Keratinocyte (primary cell): ENCODE measurements around the gene POLR2C. TPM values are rescaled to one million over a fixed set of nuclear protein-coding genes. Genes with fewer than 3 reads are reported as not detected.

Experiments
- DNase-seq: peaks from one replicate; pipeline ENCODE4 v3.0.0-alpha.2; 2011; ENCODE audit warnings: low read depth, missing footprints, low spot score
- FAIRE-seq: peaks from 2 replicates; lab custom pipeline; 2011; peaks lifted over from hg19 to GRCh38; lab: Jason Lieb, UNC
- H2AFZ ChIP-seq: 2 replicates; pipeline ENCODE4 v1.6.0; 2012; ENCODE audit warnings: low read length, control low read depth, inconsistent platforms; ENCODE audit not compliant: control insufficient read depth
- H3K27ac ChIP-seq: 2 replicates; pipeline ENCODE4 v1.5.1; 2011; ENCODE audit warnings: low read length; ENCODE audit not compliant: control insufficient read depth, insufficient read depth
- H3K27me3 ChIP-seq: 3 replicates; pipeline ENCODE4 v1.6.0; 2011; ENCODE audit warnings: low read length; ENCODE audit not compliant: control insufficient read depth, insufficient read depth; ENCODE audit errors: extremely low read depth
- H3K36me3 ChIP-seq, 2 experiments: 2 replicates in 1 of 2; 3 replicates in 1 of 2; pipeline ENCODE4 v1.5.1; 2011; ENCODE audit warnings: low read length in 2 of 2, mild to moderate bottlenecking in 1 of 2; ENCODE audit not compliant: control insufficient read depth in 2 of 2, insufficient read depth in 2 of 2; ENCODE audit errors: extremely low read depth in 1 of 2
- H3K4me1 ChIP-seq: 3 replicates; pipeline ENCODE4 v1.5.1; 2011; ENCODE audit warnings: low read length; ENCODE audit not compliant: control insufficient read depth, insufficient read depth; ENCODE audit errors: extremely low read depth
- H3K4me2 ChIP-seq: 3 replicates; pipeline ENCODE4 v1.6.0; 2011; ENCODE audit warnings: low read depth, low read length; ENCODE audit not compliant: control insufficient read depth, insufficient read depth; ENCODE audit errors: extremely low read depth
- H3K4me3 ChIP-seq, 3 experiments: fragments of 200-600 bp in 1 of 3; sonication (generic) in 1 of 3; 2 replicates in 2 of 3; 3 replicates in 1 of 3; pipeline ENCODE4 v1.5.1; 2011 to 2016; ENCODE audit warnings: low read length in 3 of 3, mild to moderate bottlenecking in 3 of 3, control low read depth in 2 of 3, inconsistent platforms in 1 of 3, low read depth in 1 of 3, mixed read lengths in 1 of 3, mixed run types in 1 of 3, moderate library complexity in 1 of 3; ENCODE audit not compliant: control insufficient read depth in 2 of 3, insufficient read depth in 2 of 3; ENCODE audit errors: extremely low read depth in 1 of 3
- H3K79me2 ChIP-seq: 2 replicates; pipeline ENCODE4 v1.6.0; 2012; ENCODE audit warnings: low read length; ENCODE audit not compliant: control insufficient read depth, insufficient read depth
- H3K9ac ChIP-seq: 3 replicates; pipeline ENCODE4 v1.6.0; 2011; ENCODE audit warnings: low read length; ENCODE audit not compliant: control insufficient read depth, insufficient read depth; ENCODE audit errors: extremely low read depth
- H3K9me1 ChIP-seq: 3 replicates; pipeline ENCODE4 v1.6.0; 2011; ENCODE audit warnings: low read length; ENCODE audit not compliant: control insufficient read depth, insufficient read depth; ENCODE audit errors: extremely low read depth
- H3K9me3 ChIP-seq: 2 replicates; pipeline ENCODE4 v1.5.1; 2012; ENCODE audit warnings: low read depth, low read length; ENCODE audit not compliant: control insufficient read depth
- H4K20me1 ChIP-seq: 3 replicates; pipeline ENCODE4 v1.6.0; 2011; ENCODE audit warnings: low read length; ENCODE audit not compliant: control insufficient read depth, insufficient read depth; ENCODE audit errors: extremely low read depth
- CTCF ChIP-seq, 3 experiments: IDR thresholded peaks in 1 of 3; conservative IDR thresholded peaks in 1 of 3; optimal IDR thresholded peaks in 1 of 3; 2 replicates in 2 of 3; 3 replicates in 1 of 3; pipeline versions ENCODE3 to v1.5.1; 2011; ENCODE audit warnings: low read length in 3 of 3, mild to moderate bottlenecking in 3 of 3, moderate library complexity in 2 of 3, control low read depth in 1 of 3, inconsistent platforms in 1 of 3; ENCODE audit not compliant: insufficient read depth in 2 of 3; ENCODE audit errors: extremely low read depth in 1 of 3
- EZH2 ChIP-seq: IDR thresholded peaks from one replicate; pipeline ENCODE4 v1.6.1; 2012; ENCODE audit warnings: inconsistent platforms, mild to moderate bottlenecking, low read length, moderate library complexity
- dilution Hi-C: fragments of 300-500 bp; cut with MboI; formaldehyde crosslinking; loops from one replicate; pipeline ENCODE4 v1.7.0; 2020; ENCODE audit warnings: low sequenced_read_pairs; ENCODE audit not compliant: extremely low pct_ligation_motif_present
- polyA plus RNA-seq, 5 experiments: library from polyadenylated mRNA; depleted of rRNA in 3 of 5; stranded (reverse) in 3 of 5; stranded (forward) in 1 of 5; unstranded in 1 of 5; fragments of >200 nt; gene quantifications; 1 replicate in 1 of 5; 2 replicates in 3 of 5; 3 replicates in 1 of 5; pipeline versions ENCODE4 v1.2.1 to v1.2.3, GENCODE V29; 2011 to 2012; ENCODE audit warnings: missing spikeins in 2 of 5, low read depth in 1 of 5, low replicate concordance in 1 of 5

The POLR2C gene
- polyA plus RNA-seq, 1 donor (not counting 4 experiments of a cell fraction or from before 2014, with no cell fraction given), result 74.6 TPM

- Histone ChIP-seq H3K36me3 (no peaks in the 10 kb centered on the region), H3K9ac (no peak overlapping the region), H3K9me3 (no peaks in the 10 kb centered on the region), H3K79me2 (no peaks in the 10 kb centered on the region), H3K4me2 (no peak overlapping the region), H3K27ac (no peak overlapping the region), H3K4me3 (no peak overlapping the region), H3K27me3 (no peaks in the 10 kb centered on the region), H4K20me1 (no peaks in the 10 kb centered on the region), H3K9me1 (no peaks in the 10 kb centered on the region), H3K4me1 (peaks cover 23% of the 10 kb centered on the region), H2AFZ (no peak overlapping the region)
- dilution Hi-C loops, result loop anchor here (5.0 to 10.0 kb wide), 2 partner anchors 75 to 112 kb away; no protein-coding TSS in a partner anchor
- FAIRE-seq (no peak), DNase-seq (no peak)
- TF ChIP-seq EZH2 (no peak), CTCF (optimal IDR thresholded peaks at IDR 0.05 in 1 of 3, IDR thresholded peaks at IDR 0.05 in 1 of 3, conservative IDR thresholded peaks at IDR 0.05 in 1 of 3; ENCODE audit: extremely low read depth in 1 of 3, insufficient read depth in 2 of 3, low read length in 3 of 3) (no peak)
These were observed 43.0 kb upstream of the POLR2C start for GRCh38 chr16:57419506-57419905.

- no peaks in the 10 kb centered on the region for H3K9me3 ChIP-seq
- peaks cover 3 to 5% of the 10 kb centered on the region in 2 experiments for H3K36me3 ChIP-seq
- H3K27me3 ChIP-seq, result no peaks in the 10 kb centered on the region
- no peak for DNase-seq
- dilution Hi-C loops, result no loop called here
- H3K4me3 ChIP-seq, result no peak overlapping the region
- no peaks in the 10 kb centered on the region for H3K79me2 ChIP-seq
- H2AFZ ChIP-seq, result no peak overlapping the region
- H4K20me1 ChIP-seq, result no peaks in the 10 kb centered on the region
- H3K4me1 ChIP-seq, result peaks cover 18% of the 10 kb centered on the region
- H3K9ac ChIP-seq, result no peak overlapping the region
- no peak overlapping the region for H3K27ac ChIP-seq
- H3K9me1 ChIP-seq, result no peaks in the 10 kb centered on the region
- peak; percentile 52 to 77 (median 77) for TF ChIP-seq CTCF (optimal IDR thresholded peaks at IDR 0.05 in 1 of 3, IDR thresholded peaks at IDR 0.05 in 1 of 3, conservative IDR thresholded peaks at IDR 0.05 in 1 of 3; ENCODE audit: extremely low read depth in 1 of 3, insufficient read depth in 2 of 3, low read length in 3 of 3)
- TF ChIP-seq EZH2, result no peak
- FAIRE-seq, result peak; percentile 34
- H3K4me2 ChIP-seq, result no peak overlapping the region
These were observed 40.2 kb upstream of the POLR2C start for GRCh38 chr16:57422026-57422944.
